Pericardium fibroblast (primary cell): ENCODE measurements around the gene DPF3. TPM values are rescaled to one million over a fixed set of nuclear protein-coding genes. Genes with fewer than 3 reads are reported as not detected.

Source experiments
- total RNA-seq: library from RNA; depleted of rRNA; stranded (reverse); fragments of >200 nt; gene quantifications from 2 replicates; pipeline ENCODE4 v1.2.3, GENCODE V29; 2015

Gene DPF3
- total RNA-seq = 0.23 and 0.26 TPM in 2 replicates

DNA sequence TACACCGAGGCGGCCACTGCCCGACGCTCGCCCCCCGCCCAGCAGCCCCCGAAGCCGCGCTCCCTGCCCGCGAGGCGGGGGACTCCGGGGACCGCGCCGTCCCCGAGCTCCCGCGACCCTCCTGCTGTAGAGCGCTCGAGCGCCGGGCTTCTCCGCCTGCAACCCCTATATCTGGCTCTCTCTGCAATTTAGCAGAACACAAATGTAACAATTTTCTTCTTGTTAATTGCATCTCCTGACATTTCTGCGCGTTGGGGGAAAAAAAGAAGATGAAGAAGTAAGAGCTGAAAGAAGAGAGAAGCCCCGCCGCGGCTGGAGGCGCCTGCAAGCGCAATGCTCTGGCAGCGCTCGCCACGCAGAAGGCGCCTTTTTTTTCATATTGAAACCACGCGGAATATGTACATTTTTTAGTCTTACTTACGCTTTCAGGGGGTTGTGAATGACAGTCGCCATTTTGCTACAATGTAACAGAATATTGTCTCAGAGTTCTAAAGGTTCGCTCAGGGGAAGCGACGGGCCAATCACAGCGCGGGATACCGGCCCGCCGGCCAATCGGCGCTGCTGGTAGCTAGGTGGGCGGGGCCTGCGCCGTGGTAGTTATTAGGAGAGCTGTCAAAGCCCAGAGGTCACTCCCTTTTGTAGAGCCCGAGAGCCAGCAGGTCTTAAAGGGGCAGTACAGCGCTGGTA is at the start of gene DPF3:
TSS of gene DPF3 (minus strand) at position 466 of the 687 bp plus-strand sequence. CDS start at position 453, 13 bp downstream.

GRCh38 chr14:72926292-72927028 is 32.6 kb upstream of the DPF3 start, which contains the start of gene DCAF4:
Gene DCAF4 (plus strand): TSS chr14:72926464. CDS start chr14:72937979, 11,515 bp downstream.

Other genes starting within 250 kb of the DPF3 start
- gene DCAF4, start 32.4 kb upstream of the DPF3 start, total RNA-seq = 11.1 and 18.6 TPM in 2 replicates
- 14.2 and 17.7 TPM in 2 replicates for gene ZFYVE1, start 133.0 kb upstream of the DPF3 start, total RNA-seq
- 15.2 and 22.6 TPM in 2 replicates for gene RBM25, start 164.4 kb upstream of the DPF3 start, total RNA-seq
- gene PSEN1, start 242.4 kb upstream of the DPF3 start, total RNA-seq = 33.0 and 50.5 TPM in 2 replicates